Transverse colon (tissue), 4 donors: ENCODE measurements around the gene GDF2.

Experiments
- CTCF ChIP-seq, 5 experiments: fragments of 200-600 bp in 3 of 5; fragments of 450-650 bp in 2 of 5; sonication (generic) in 3 of 5; IDR thresholded peaks; 1 replicate in 2 of 5; 2 replicates in 3 of 5; pipeline ENCODE4 v1.5.1; 2016 to 2017; ENCODE audit warnings: antibody characterized with exemption in 5 of 5, inconsistent platforms in 3 of 5, mild to moderate bottlenecking in 2 of 5, moderate library complexity in 1 of 5
- POLR2A ChIP-seq: fragments of 450-650 bp; IDR thresholded peaks from one replicate; pipeline ENCODE4 v1.6.1; 2016; ENCODE audit warnings: antibody characterized with exemption, mild to moderate bottlenecking, moderate library complexity
- POLR2AphosphoS5 ChIP-seq, 3 donors: sonication (generic); formaldehyde crosslinking; IDR thresholded peaks; one replicate each; pipeline ENCODE4 v1.6.1; 2016; ENCODE audit warnings: antibody characterized with exemption in 3 of 3

GRCh38 chr10:47306387-47307210, 15.7 kb upstream of the GDF2 start:
- no peak for TF ChIP-seq POLR2AphosphoS5 (IDR thresholded peaks at IDR 0.05)
- TF ChIP-seq CTCF (IDR thresholded peaks at IDR 0.05): no peak
- no peak for TF ChIP-seq POLR2A
